AG10803 (cell line): ENCODE data around the gene OR6B3.

Experiments
- DNase-seq: peaks from one replicate; pipeline ENCODE4 v3.0.0; 2010; ENCODE audit warnings: low read depth
- H3K4me3 ChIP-seq: 2 replicates; pipeline ENCODE4 v1.5.1; 2011; ENCODE audit warnings: mild to moderate bottlenecking, low read length, control low read depth
- CTCF ChIP-seq: conservative IDR thresholded peaks from 2 replicates; pipeline ENCODE4 v1.5.1; 2011; ENCODE audit warnings: mild to moderate bottlenecking, low read length, control low read depth, inconsistent platforms

Gene OR6B3

GRCh38 chr2:240032406-240033329, 20.7 kb downstream of the OR6B3 start:
- no peak for DNase-seq
- H3K4me3 ChIP-seq: no peak overlapping the region
- no peak for TF ChIP-seq CTCF

GRCh38 chr2:240030379-240031094, 22.8 kb downstream of the OR6B3 start, which contains the start of gene OR6B2:
OR6B2 (minus strand) TSS chr2:240030429; CDS start chr2:240030429, 0 bp downstream.
- TF ChIP-seq CTCF: no peak
- H3K4me3 ChIP-seq: no peak within 1 kb of the TSS
- DNase-seq: no peak

GRCh38 chr2:240024766-240025165, 28.6 kb downstream of the OR6B3 start:
- DNase-seq: no peak
- peak overlapping the region; percentile 67 for H3K4me3 ChIP-seq
- no peak for TF ChIP-seq CTCF

- no peak for DNase-seq
- peak overlapping the region; percentile 67 for H3K4me3 ChIP-seq
- TF ChIP-seq CTCF: no peak
Measured at GRCh38 chr2:240023792-240024191, 29.5 kb downstream of the OR6B3 start.

GRCh38 chr2:240021488-240022104, 31.7 kb downstream of the OR6B3 start:
- H3K4me3 ChIP-seq: no peak overlapping the region
- peak; percentile 40 for DNase-seq
- TF ChIP-seq CTCF: peak; percentile 85

GRCh38 chr2:240018071-240018750, 35.1 kb downstream of the OR6B3 start:
- no peak overlapping the region for H3K4me3 ChIP-seq
- DNase-seq: no peak
- TF ChIP-seq CTCF: no peak
